ENCODE data around the gene ZNF441. TPM values are rescaled to one million over a fixed set of nuclear protein-coding genes. Genes with fewer than 3 reads are reported as not detected.
"Not testable (repeated sequence)": the region's sequence is repeated elsewhere in the genome, so short reads cannot be mapped to it uniquely, and the experiment has no call there.

Gene ZNF441
- total and polyA plus RNA-seq, 8 donors: 5.6 to 15.5 (median 11.2) TPM

GRCh38 chr19:11759805-11760204 is 7.0 kb upstream of the ZNF441 start:
- Histone ChIP-seq H3K9me3 (peaks cover 0 to 37% of the 10 kb centered on the region in 2 donors), H3K36me3 (no peaks in the 10 kb centered on the region), H3K4me3 (no peak overlapping the region), H3K27me3 (no peaks in the 10 kb centered on the region), H3K27ac (no peak overlapping the region), H3K4me1 (no peaks in the 10 kb centered on the region)
- ATAC-seq (no peak), DNase-seq (no peak)
- intact Hi-C loops (cut with DNase I): no loop called here
- TF ChIP-seq, protein P1, sequence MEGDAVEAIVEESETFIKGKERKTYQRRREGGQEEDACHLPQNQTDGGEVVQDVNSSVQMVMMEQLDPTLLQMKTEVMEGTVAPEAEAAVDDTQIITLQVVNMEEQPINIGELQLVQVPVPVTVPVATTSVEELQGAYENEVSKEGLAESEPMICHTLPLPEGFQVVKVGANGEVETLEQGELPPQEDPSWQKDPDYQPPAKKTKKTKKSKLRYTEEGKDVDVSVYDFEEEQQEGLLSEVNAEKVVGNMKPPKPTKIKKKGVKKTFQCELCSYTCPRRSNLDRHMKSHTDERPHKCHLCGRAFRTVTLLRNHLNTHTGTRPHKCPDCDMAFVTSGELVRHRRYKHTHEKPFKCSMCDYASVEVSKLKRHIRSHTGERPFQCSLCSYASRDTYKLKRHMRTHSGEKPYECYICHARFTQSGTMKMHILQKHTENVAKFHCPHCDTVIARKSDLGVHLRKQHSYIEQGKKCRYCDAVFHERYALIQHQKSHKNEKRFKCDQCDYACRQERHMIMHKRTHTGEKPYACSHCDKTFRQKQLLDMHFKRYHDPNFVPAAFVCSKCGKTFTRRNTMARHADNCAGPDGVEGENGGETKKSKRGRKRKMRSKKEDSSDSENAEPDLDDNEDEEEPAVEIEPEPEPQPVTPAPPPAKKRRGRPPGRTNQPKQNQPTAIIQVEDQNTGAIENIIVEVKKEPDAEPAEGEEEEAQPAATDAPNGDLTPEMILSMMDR (IDR thresholded peaks at IDR 0.05): no peak

DNA sequence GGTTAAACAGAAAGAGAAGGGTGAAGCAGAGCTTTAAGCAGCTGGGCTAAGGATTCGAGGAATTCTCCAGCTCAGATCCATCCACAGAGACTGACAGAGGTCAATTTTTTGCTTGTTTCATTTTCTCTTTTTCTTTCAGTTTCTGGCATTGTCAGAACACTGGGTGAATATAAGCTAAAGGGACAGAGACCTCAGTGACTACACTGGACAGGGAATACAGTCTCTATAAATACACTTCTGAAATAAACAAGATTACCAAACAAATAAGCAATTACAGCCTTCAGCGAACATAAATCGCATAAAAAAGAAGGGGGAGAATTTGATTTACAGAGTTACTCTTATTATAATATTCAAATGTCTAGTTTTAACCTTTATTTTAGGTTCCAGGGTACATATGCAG is 3.7 kb upstream of the ZNF441 start:
- H3K4me3 ChIP-seq: no peak overlapping the region
- TF ChIP-seq, protein P1 (IDR thresholded peaks at IDR 0.05): no peak
- ATAC-seq: no peak
- peaks cover 0 to 6% of the 10 kb centered on the region in 2 donors for H3K9me3 ChIP-seq
- DNase-seq: no peak
- H3K27ac ChIP-seq: no peak overlapping the region
- peaks cover 4 to 11% of the 10 kb centered on the region in 2 donors for H3K4me1 ChIP-seq
- H3K27me3 ChIP-seq: no peaks in the 10 kb centered on the region
- intact Hi-C loops (cut with DNase I): no loop called here
- H3K36me3 ChIP-seq: no peaks in the 10 kb centered on the region

DNA sequence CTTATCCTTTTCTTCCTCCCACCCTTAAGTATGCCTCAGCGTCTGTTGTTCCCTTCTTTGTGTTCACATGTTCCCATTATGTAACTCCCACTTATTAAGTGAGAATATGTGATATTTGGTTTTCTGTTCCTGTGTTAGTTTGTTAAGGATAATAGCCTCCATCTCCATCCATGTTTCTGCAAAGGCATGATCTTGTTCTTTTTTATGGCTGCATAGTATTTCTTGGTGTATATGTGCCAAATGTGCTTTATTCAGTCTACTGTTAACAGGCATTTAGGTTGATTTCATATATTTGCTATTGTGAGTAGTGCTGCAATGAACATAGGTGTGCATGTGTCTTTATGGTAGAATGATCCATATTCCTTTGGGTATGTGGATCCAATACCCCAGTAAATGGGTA is 3.2 kb upstream of the ZNF441 start:
- no peak for ATAC-seq
- no peak overlapping the region for H3K4me3 ChIP-seq
- intact Hi-C loops (cut with DNase I): no loop called here
- peaks cover 6 to 16% of the 10 kb centered on the region in 2 donors for H3K4me1 ChIP-seq
- no peaks in the 10 kb centered on the region for H3K36me3 ChIP-seq
- H3K9me3 ChIP-seq: peaks cover 0 to 6% of the 10 kb centered on the region in 2 donors
- TF ChIP-seq, protein P1 (IDR thresholded peaks at IDR 0.05): no peak
- no peaks in the 10 kb centered on the region for H3K27me3 ChIP-seq
- no peak for DNase-seq
- no peak overlapping the region for H3K27ac ChIP-seq

DNA sequence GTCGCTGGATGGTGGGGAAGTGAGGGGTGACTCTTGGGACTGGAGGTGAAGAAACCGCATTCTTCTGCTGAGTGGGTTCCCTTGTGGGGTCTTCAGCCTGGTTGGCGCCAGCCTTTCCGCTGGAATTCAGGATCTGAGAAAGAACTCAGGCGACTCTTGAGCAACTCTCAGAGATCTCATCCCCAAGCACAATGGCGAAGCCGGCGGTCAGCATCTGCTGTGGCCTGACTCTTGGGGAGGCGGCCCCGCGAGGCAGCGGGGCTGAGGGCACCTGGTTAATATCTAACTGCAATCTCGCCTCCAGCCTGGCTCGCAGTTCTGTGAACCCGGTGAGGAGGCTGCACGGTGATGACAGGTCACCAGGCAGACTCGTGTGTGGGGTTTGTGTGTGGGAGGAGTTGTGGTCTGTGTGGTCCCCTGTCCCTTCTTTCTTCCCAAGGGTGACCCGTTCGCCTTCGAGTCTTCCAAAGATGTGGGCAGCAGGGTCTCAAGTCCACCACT is 883 bp downstream of the ZNF441 start:
- intact Hi-C loops (cut with DNase I): no loop called here
- peak; percentile 64 for ATAC-seq
- Histone ChIP-seq H3K27me3 (no peaks in the 10 kb centered on the region), H3K4me3 (peak overlapping the region; percentile 71 to 72), H3K4me1 (peaks cover 6 to 16% of the 10 kb centered on the region in 2 donors), H3K9me3 (peaks cover 3 to 31% of the 10 kb centered on the region in 2 donors), H3K36me3 (no peaks in the 10 kb centered on the region), H3K27ac (peak overlapping the region; percentile 92 to 93)
- DNase-seq: peak; percentile 22 to 85 (median 53)
- TF ChIP-seq, protein P1 (IDR thresholded peaks at IDR 0.05): no peak

GRCh38 chr19:11769995-11770394 is 3.2 kb downstream of the ZNF441 start:
- H3K4me3 ChIP-seq: no peak overlapping the region
- no peaks in the 10 kb centered on the region for H3K36me3 ChIP-seq
- H3K27me3 ChIP-seq: no peaks in the 10 kb centered on the region
- peaks cover 6 to 16% of the 10 kb centered on the region in 2 donors for H3K4me1 ChIP-seq
- peaks cover 3 to 47% of the 10 kb centered on the region in 2 donors for H3K9me3 ChIP-seq
- DNase-seq (no peak), ATAC-seq (no peak)
- no peak overlapping the region for H3K27ac ChIP-seq
- TF ChIP-seq, protein P1 (IDR thresholded peaks at IDR 0.05): no peak
- intact Hi-C loops (cut with DNase I): no loop called here

DNA sequence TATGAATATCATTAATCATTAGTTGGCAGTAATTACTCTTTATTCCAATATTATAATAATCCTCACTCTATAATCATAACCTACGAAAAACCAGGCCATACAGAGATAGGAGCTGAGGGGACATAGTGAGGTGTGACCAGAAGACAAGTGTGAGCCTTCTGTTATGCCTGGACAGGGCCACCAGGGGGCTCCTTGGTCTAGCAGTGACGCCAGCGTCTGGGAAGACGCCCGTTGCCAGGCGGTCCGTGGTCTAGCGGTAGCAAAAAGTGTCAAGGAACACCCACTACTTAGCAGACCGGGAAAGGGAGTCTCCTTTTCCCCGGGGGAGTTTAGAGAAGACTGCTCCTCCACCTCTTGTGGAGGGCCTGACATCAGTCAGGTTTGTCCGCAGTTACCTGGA is 4.7 kb downstream of the ZNF441 start:
- H3K4me3 ChIP-seq; ATAC-seq; H3K27ac ChIP-seq; intact Hi-C loops (cut with DNase I); H3K27me3 ChIP-seq; DNase-seq; H3K36me3 ChIP-seq: not testable (repeated sequence)
- Histone ChIP-seq H3K4me1 (peaks cover 6 to 13% of the 10 kb centered on the region in 2 donors), H3K9me3 (peaks cover 3 to 58% of the 10 kb centered on the region in 2 donors)

DNA sequence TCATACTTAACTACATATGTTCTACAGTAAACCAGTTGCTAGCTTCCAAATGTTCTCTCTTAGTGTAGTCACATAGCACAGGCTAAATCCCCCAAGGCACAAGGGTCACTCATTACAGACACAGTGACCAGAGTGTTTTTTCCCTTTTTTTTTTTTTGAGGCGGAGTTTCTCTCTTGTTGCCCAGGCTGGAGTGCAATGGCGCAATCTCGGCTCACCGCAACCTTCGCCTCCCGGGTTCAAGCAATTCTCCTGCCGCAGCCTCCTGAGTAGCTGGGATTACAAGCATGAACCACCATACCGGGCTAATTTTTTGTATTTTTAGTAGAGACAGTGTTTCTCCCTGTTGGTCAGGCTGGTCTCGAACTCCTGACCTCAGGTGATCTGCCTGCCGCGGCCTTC is 9.9 kb downstream of the ZNF441 start:
- Histone ChIP-seq H3K9me3 (peaks cover 10 to 90% of the 10 kb centered on the region in 2 donors), H3K36me3 (peaks cover 7 to 44% of the 10 kb centered on the region in 2 donors)
- H3K4me1 ChIP-seq; intact Hi-C loops (cut with DNase I); H3K4me3 ChIP-seq; DNase-seq; H3K27ac ChIP-seq; H3K27me3 ChIP-seq; ATAC-seq: not testable (repeated sequence)
